Right lobe of liver (tissue), 6 donors: Measurements from ENCODE around the gene ADGRE2. TPM values are rescaled to one million over a fixed set of nuclear protein-coding genes. Genes with fewer than 3 reads are reported as not detected.

Source experiments
- ATAC-seq, 4 donors: fragments of 200-7000 bp; cut with Tn5 transposase; one replicate each; pipeline ENCODE4 v1.9.1; 2020; ENCODE audit warnings: mild to moderate bottlenecking in 4 of 4, moderate library complexity in 4 of 4
- DNase-seq, 3 donors: peaks; one replicate each; pipeline ENCODE4 v3.0.0-alpha.2; 2020
- H3K27ac ChIP-seq, 3 donors: fragments of 200-600 bp; one replicate each; pipeline ENCODE4 v1.8.0; 2022
- H3K27me3 ChIP-seq, 2 donors: fragments of 200-600 bp; one replicate each; pipeline ENCODE4 v1.8.0; 2022
- H3K36me3 ChIP-seq, 4 donors: fragments of 200-600 bp; sonication (generic) in 1 of 4; one replicate each; pipeline versions ENCODE4 v1.5.1 to v1.8.0; 2017 to 2022; ENCODE audit warnings: control low read depth in 1 of 4
- H3K4me1 ChIP-seq, 4 donors: fragments of 200-600 bp; sonication (generic) in 1 of 4; one replicate each; pipeline versions ENCODE4 v1.5.1 to v1.8.0; 2017 to 2022; ENCODE audit warnings: control low read depth in 1 of 4
- H3K4me3 ChIP-seq, 3 donors: fragments of 200-600 bp; one replicate each; pipeline ENCODE4 v1.8.0; 2022
- H3K9me3 ChIP-seq, 4 donors: fragments of 200-600 bp; sonication (generic) in 1 of 4; one replicate each; pipeline versions ENCODE4 v1.5.1 to v1.8.0; 2017 to 2022; ENCODE audit warnings: control low read depth in 1 of 4
- POLR2A ChIP-seq: fragments of 450-650 bp; IDR thresholded peaks from one replicate; pipeline ENCODE4 v1.6.1; 2017; ENCODE audit warnings: antibody characterized with exemption, mild to moderate bottlenecking
- WGBS: methylation state at CpG from one replicate; pipeline ENCODE4 v1.1.6; 2018; ENCODE audit warnings: low coverage, low lambda C conversion rate; ENCODE audit not compliant: insufficient coverage; ENCODE audit errors: missing lambda C conversion rate; 5-methylcytosine and 5-hydroxymethylcytosine counted together
- intact Hi-C, 2 donors: fragments of 100-400 bp; cut with DNase I; formaldehyde crosslinking; loops; one replicate each; pipeline versions ENCODE4 v1.11.2 to v1.14.1; 2022
- total RNA-seq, 6 experiments: library from RNA; depleted of rRNA in 2 of 6; stranded (reverse); fragments of >200 nt in 2 of 6; fragmentation: NEBNext Ultra II Directional in 3 of 6; extraction: Animal tissue kit (Norgen Biotek cat#: 25700) in 3 of 6; gene quantifications; one replicate each; pipeline versions ENCODE4 v1.1.0 to v1.2.4, GENCODE V29; 2016 to 2023
- TF ChIP-seq, protein P1 (sequence below), 4 donors: fragments of 200-600 bp in 3 of 4; fragments of 450-650 bp in 1 of 4; IDR thresholded peaks; one replicate each; pipeline versions ENCODE4 v1.5.1 to v1.8.0; 2016 to 2022; ENCODE audit warnings: antibody characterized with exemption in 4 of 4, mild to moderate bottlenecking in 2 of 4
- donor health status: DM: no; HTN: yes; CAD: no.
- donor health status: DM: no; HTN: no; CAD: no.
- donor health status: DM: no; HTN: no; CAD: no.
- donor health status: DM: no; HTN: yes; CAD: no.
- donor health status: DM: no; HTN: yes; CAD: no.

Gene ADGRE2
- total RNA-seq, 6 experiments from 2014 or later: 1.6 to 5.7 (median 1.9) TPM

DNA sequence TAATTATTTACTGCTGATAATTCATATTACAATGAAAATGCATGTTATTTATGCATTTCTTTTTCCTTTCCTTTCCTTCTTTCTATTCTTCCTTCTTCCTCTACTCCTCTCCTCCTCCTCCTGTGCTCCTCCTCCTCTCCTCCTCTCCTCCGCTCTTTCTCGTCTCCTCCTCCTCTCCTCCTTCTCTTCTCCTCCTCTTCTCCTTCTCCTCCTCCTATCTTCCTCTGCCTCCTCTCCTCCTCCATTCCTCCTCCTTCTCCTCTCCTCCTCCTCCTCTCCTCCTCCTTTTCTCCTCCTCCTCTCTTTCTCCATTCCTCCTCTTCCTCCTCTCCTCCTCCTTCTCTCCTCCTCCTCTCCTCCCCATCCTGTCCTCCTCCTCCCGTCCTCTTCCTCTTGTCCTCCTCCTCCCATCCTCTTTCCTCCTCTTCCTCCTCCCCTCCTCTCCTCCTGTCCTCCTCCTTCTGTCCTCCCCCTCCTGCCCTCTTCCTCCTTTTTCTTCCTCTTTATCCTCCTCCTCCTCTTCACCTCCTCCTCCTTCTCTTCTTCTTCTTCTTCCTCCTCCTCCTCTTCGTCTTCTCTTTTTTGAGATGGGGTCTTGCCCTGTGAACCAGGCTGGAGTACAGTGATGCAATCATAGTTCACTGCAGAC is 14.7 kb downstream of the ADGRE2 start:
- intact Hi-C loops: no loop called here
- H3K9me3 ChIP-seq: no peaks in the 10 kb centered on the region
- TF ChIP-seq, protein P1, sequence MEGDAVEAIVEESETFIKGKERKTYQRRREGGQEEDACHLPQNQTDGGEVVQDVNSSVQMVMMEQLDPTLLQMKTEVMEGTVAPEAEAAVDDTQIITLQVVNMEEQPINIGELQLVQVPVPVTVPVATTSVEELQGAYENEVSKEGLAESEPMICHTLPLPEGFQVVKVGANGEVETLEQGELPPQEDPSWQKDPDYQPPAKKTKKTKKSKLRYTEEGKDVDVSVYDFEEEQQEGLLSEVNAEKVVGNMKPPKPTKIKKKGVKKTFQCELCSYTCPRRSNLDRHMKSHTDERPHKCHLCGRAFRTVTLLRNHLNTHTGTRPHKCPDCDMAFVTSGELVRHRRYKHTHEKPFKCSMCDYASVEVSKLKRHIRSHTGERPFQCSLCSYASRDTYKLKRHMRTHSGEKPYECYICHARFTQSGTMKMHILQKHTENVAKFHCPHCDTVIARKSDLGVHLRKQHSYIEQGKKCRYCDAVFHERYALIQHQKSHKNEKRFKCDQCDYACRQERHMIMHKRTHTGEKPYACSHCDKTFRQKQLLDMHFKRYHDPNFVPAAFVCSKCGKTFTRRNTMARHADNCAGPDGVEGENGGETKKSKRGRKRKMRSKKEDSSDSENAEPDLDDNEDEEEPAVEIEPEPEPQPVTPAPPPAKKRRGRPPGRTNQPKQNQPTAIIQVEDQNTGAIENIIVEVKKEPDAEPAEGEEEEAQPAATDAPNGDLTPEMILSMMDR (IDR thresholded peaks at IDR 0.05): no peak
- no peak for TF ChIP-seq POLR2A
- H3K27me3 ChIP-seq: no peaks in the 10 kb centered on the region
- H3K27ac ChIP-seq: no peak overlapping the region
- no peaks in the 10 kb centered on the region for H3K4me1 ChIP-seq
- ATAC-seq: no peak
- H3K36me3 ChIP-seq: no peaks in the 10 kb centered on the region
- DNase-seq: peak in 2 of 3 donors; percentile 2 to 13
- WGBS: 41% methylated on average over 4 of the region's 4 CpGs
- no peak overlapping the region for H3K4me3 ChIP-seq

DNA sequence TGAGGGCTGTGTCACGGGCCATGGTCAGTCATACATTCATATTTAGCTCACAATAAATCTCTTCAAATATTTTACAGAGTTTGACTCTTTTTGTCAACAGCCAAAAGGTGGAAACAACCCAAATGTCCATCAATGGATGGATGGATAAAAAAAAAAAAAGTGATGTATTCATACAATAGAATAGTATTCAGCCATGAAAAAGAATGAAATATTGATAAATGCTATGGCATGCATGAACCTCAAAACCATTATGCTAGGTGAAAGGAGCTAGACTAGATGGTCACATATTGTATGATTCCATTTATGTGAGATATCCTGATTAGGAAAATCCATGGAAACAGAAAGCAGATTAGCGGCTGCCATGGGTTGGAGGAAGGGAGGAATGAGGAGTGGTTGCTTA is 16.2 kb downstream of the ADGRE2 start:
- Histone ChIP-seq H3K9me3 (no peaks in the 10 kb centered on the region), H3K27ac (no peak overlapping the region), H3K4me1 (no peaks in the 10 kb centered on the region), H3K27me3 (no peaks in the 10 kb centered on the region), H3K36me3 (no peaks in the 10 kb centered on the region), H3K4me3 (no peak overlapping the region)
- TF ChIP-seq, protein P1 (IDR thresholded peaks at IDR 0.05): no peak
- TF ChIP-seq POLR2A: no peak
- 57% methylated on average over 1 of the region's 2 CpGs for WGBS
- intact Hi-C loops: no loop called here
- DNase-seq (peak in 1 of 3 donors; percentile 1), ATAC-seq (no peak)

DNA sequence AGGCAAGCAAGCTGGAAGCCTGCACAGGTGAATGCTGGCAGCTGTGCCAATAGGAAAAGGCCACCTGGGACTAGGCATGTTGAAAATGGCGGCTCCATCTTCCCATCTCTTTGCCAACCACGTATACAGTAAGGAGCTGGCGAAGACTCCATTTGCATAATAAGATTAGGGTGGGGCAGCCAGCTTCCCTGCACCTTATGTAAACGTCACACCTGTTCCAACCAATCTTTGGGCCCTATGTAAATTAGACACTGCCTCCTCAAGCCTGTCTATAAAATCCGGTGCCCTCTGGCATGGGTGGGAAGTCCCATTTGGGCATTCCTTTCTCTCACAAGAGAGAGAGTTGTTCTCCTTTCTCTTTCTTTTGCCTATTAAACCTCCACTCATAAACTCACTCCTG is 16.8 kb downstream of the ADGRE2 start:
- TF ChIP-seq, protein P1 (IDR thresholded peaks at IDR 0.05): no peak
- no peak for TF ChIP-seq POLR2A
- ATAC-seq: no peak
- H3K9me3 ChIP-seq: no peaks in the 10 kb centered on the region

GRCh38 chr19:14758816-14759215 is 19.5 kb downstream of the ADGRE2 start:
- Histone ChIP-seq H3K4me3 (no peak overlapping the region), H3K9me3 (no peaks in the 10 kb centered on the region), H3K4me1 (no peaks in the 10 kb centered on the region), H3K27ac (no peak overlapping the region), H3K36me3 (no peaks in the 10 kb centered on the region), H3K27me3 (no peaks in the 10 kb centered on the region)
- DNase-seq (peak in 2 of 3 donors; percentile 11 to 25), ATAC-seq (no peak)
- TF ChIP-seq, protein P1 (IDR thresholded peaks at IDR 0.05): no peak
- no peak for TF ChIP-seq POLR2A
- intact Hi-C loops: no loop called here
- 42% methylated on average over 9 of the region's 16 CpGs for WGBS

More for the DNA sequence above, 16.8 kb downstream of the ADGRE2 start:
- WGBS: 47% methylated on average over 5 of the region's 5 CpGs
- Histone ChIP-seq H3K4me1 (no peaks in the 10 kb centered on the region), H3K36me3 (no peaks in the 10 kb centered on the region), H3K4me3 (no peak overlapping the region), H3K27me3 (no peaks in the 10 kb centered on the region), H3K27ac (no peak overlapping the region)
- DNase-seq: peak in 2 of 3 donors; percentile 3 to 28
- intact Hi-C loops: no loop called here
